Left lung (tissue), 10 donors: ENCODE measurements around the gene CTLA4. TPM values are rescaled to one million over a fixed set of nuclear protein-coding genes. Genes with fewer than 3 reads are reported as not detected.

Experiments used
- ATAC-seq: fragments of 200-7000 bp; cut with Tn5 transposase; one replicate; pipeline ENCODE4 v1.9.1; 2020; ENCODE audit warnings: moderate library complexity
- DNase-seq, 4 donors: peaks; one replicate each; pipeline ENCODE4 v3.0.0-alpha.2; 2013 to 2020
- H3K27ac ChIP-seq, 2 donors: fragments of 200-600 bp; sonication (generic) in 1 of 2; one replicate each; pipeline versions ENCODE4 v1.5.0 to v1.8.0; 2020 to 2021
- H3K27me3 ChIP-seq, 2 donors: fragments of 200-600 bp; sonication (generic) in 1 of 2; one replicate each; pipeline versions ENCODE4 v1.5.0 to v1.8.0; 2020 to 2021
- H3K36me3 ChIP-seq, 2 donors: fragments of 200-600 bp; sonication (generic) in 1 of 2; one replicate each; pipeline versions ENCODE4 v1.5.0 to v1.8.0; 2020 to 2021
- H3K4me1 ChIP-seq, 2 donors: fragments of 200-600 bp; one replicate each; pipeline ENCODE4 v1.8.0; 2021
- H3K4me3 ChIP-seq, 2 donors: fragments of 200-600 bp; sonication (generic) in 1 of 2; one replicate each; pipeline versions ENCODE4 v1.5.0 to v1.8.0; 2020 to 2021; ENCODE audit warnings: mild to moderate bottlenecking in 1 of 2
- H3K9me3 ChIP-seq, 2 donors: fragments of 200-600 bp; sonication (generic) in 1 of 2; one replicate each; pipeline versions ENCODE4 v1.5.0 to v1.8.0; 2020 to 2021
- intact Hi-C, 2 donors: fragments of 100-400 bp; cut with DNase I; formaldehyde crosslinking; loops; one replicate each; pipeline versions ENCODE4 v1.11.2 to v1.14.2; 2022
- polyA plus RNA-seq, 6 donors: library from polyadenylated mRNA; unstranded; fragments of 120-200 nt; gene quantifications; one replicate each; pipeline ENCODE4 v1.2.1, GENCODE V29; 2013; ENCODE audit not compliant: insufficient read length in 6 of 6
- total RNA-seq, 2 donors: library from RNA; stranded (reverse); fragmentation: NEBNext Ultra II Directional; extraction: Animal tissue kit (Norgen Biotek cat#: 25700); gene quantifications; one replicate each; pipeline ENCODE4 v1.2.1, GENCODE V29; 2021
- TF ChIP-seq, protein P1 (sequence below), 2 donors: fragments of 200-600 bp; sonication (generic) in 1 of 2; IDR thresholded peaks; one replicate each; pipeline versions ENCODE4 v1.5.0 to v1.8.0; 2021; ENCODE audit warnings: antibody characterized with exemption in 2 of 2
- donor health status: DM: no; HTN: yes; CAD: no.
- donor health status: DM: no; HTN: no; CAD: no.

CTLA4 gene
- total and polyA plus RNA-seq, 8 donors = 0.17 to 1.4 (median 0.40) TPM; not detected in 1

DNA sequence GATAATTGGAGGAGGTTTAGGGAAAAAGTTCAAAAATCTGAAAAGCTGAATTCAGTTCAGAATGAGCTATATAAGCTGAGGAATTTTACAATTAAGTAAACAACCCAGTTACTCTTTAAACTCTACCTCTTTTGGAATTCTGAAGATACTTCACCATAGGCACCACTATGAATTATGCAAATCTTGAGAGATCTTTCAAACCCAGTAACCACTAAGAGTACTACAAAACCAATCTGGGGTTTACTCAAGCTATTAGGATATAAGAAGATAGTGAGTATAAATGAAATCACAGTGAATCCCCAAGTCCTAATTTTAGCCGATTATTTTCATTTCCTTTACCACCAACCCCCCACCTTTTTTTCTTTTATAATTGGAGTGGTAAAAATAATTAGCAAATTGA is 6.0 kb upstream of the CTLA4 start:
- TF ChIP-seq, protein P1, sequence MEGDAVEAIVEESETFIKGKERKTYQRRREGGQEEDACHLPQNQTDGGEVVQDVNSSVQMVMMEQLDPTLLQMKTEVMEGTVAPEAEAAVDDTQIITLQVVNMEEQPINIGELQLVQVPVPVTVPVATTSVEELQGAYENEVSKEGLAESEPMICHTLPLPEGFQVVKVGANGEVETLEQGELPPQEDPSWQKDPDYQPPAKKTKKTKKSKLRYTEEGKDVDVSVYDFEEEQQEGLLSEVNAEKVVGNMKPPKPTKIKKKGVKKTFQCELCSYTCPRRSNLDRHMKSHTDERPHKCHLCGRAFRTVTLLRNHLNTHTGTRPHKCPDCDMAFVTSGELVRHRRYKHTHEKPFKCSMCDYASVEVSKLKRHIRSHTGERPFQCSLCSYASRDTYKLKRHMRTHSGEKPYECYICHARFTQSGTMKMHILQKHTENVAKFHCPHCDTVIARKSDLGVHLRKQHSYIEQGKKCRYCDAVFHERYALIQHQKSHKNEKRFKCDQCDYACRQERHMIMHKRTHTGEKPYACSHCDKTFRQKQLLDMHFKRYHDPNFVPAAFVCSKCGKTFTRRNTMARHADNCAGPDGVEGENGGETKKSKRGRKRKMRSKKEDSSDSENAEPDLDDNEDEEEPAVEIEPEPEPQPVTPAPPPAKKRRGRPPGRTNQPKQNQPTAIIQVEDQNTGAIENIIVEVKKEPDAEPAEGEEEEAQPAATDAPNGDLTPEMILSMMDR (IDR thresholded peaks at IDR 0.05) = no peak
- Histone ChIP-seq H3K27ac (no peak overlapping the region), H3K27me3 (no peaks in the 10 kb centered on the region), H3K9me3 (peaks cover 0 to 4% of the 10 kb centered on the region in 2 donors), H3K36me3 (no peaks in the 10 kb centered on the region), H3K4me1 (no peaks in the 10 kb centered on the region), H3K4me3 (no peak overlapping the region)
- DNase-seq (no peak), ATAC-seq (no peak)
- intact Hi-C loops = no loop called here

DNA sequence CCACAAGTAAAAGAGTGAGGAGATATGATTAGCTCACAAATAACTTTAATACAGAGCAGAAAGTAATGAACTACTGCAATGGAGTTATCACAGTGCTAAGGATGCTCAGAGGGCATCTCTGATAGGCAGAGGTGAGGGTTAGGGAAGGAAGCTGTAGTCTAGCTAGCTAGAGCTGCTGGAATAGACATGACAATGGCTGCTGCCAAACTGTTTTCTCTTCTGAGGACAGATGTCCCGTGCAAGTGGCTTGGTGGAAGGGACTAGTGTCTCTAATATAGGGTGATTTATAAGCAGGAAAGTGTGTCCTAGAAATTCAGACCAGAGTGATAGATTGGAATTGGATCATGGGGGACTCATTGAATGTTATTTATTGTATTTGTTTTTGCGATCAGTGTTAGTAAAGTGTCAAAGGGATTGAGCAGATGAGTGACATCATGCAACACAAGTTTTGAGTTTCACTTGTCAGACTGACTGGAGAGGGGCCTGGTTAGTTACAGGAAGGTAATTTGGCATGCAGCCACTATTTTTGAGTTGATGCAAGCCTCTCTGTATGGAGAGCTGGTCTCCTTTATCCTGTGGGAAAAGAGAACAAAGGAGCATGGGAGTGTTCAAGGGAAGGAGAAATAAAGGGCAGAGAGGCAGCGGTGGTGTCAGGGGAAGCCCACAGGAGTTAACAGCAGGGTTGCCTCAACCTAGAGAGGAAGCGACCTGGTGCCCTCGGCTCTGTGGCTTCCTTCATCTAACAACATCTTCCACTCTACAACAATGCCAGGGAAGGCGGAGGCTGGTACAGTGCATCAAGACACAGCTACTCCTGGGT is 1.9 kb downstream of the CTLA4 start:
- intact Hi-C loops = no loop called here
- H3K27ac ChIP-seq = no peak overlapping the region
- H3K27me3 ChIP-seq = no peaks in the 10 kb centered on the region
- H3K4me3 ChIP-seq = no peak overlapping the region
- peaks cover 0 to 3% of the 10 kb centered on the region in 2 donors for H3K9me3 ChIP-seq
- TF ChIP-seq, protein P1 (IDR thresholded peaks at IDR 0.05) = no peak
- H3K4me1 ChIP-seq = peaks cover 0 to 10% of the 10 kb centered on the region in 2 donors
- no peaks in the 10 kb centered on the region for H3K36me3 ChIP-seq
- DNase-seq (no peak), ATAC-seq (no peak)

DNA sequence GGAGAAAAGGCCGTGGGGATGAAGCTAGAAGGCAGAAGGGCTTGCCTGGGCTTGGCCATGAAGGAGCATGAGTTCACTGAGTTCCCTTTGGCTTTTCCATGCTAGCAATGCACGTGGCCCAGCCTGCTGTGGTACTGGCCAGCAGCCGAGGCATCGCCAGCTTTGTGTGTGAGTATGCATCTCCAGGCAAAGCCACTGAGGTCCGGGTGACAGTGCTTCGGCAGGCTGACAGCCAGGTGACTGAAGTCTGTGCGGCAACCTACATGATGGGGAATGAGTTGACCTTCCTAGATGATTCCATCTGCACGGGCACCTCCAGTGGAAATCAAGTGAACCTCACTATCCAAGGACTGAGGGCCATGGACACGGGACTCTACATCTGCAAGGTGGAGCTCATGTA is 2.9 kb downstream of the CTLA4 start:
- H3K4me3 ChIP-seq = no peak overlapping the region
- ATAC-seq (no peak), DNase-seq (peak in 1 of 4 donors; percentile 62)
- H3K9me3 ChIP-seq = no peaks in the 10 kb centered on the region
- H3K4me1 ChIP-seq = peaks cover 0 to 10% of the 10 kb centered on the region in 2 donors
- intact Hi-C loops = no loop called here
- H3K27ac ChIP-seq = no peak overlapping the region
- TF ChIP-seq, protein P1 (IDR thresholded peaks at IDR 0.05) = no peak
- no peaks in the 10 kb centered on the region for H3K27me3 ChIP-seq
- no peaks in the 10 kb centered on the region for H3K36me3 ChIP-seq

DNA sequence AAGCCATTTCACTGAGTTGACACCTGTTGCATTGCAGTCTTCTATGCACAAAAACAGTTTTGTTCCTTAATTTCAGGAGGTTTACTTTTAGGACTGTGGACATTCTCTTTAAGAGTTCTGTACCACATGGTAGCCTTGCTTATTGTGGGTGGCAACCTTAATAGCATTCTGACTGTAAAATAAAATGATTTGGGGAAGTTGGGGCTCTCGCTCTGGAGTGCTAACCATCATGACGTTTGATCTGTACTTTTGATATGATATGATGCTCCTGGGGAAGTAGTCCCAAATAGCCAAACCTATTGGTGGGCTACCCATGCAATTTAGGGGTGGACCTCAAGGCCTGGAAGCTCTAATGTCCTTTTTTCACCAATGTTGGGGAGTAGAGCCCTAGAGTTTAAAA is 3.4 kb downstream of the CTLA4 start:
- Histone ChIP-seq H3K4me1 (peaks cover 0 to 10% of the 10 kb centered on the region in 2 donors), H3K4me3 (no peak overlapping the region), H3K27ac (no peak overlapping the region), H3K27me3 (no peaks in the 10 kb centered on the region), H3K9me3 (no peaks in the 10 kb centered on the region), H3K36me3 (no peaks in the 10 kb centered on the region)
- intact Hi-C loops = no loop called here
- TF ChIP-seq, protein P1 (IDR thresholded peaks at IDR 0.05) = no peak
- ATAC-seq = peak; percentile 46
- DNase-seq = no peak

DNA sequence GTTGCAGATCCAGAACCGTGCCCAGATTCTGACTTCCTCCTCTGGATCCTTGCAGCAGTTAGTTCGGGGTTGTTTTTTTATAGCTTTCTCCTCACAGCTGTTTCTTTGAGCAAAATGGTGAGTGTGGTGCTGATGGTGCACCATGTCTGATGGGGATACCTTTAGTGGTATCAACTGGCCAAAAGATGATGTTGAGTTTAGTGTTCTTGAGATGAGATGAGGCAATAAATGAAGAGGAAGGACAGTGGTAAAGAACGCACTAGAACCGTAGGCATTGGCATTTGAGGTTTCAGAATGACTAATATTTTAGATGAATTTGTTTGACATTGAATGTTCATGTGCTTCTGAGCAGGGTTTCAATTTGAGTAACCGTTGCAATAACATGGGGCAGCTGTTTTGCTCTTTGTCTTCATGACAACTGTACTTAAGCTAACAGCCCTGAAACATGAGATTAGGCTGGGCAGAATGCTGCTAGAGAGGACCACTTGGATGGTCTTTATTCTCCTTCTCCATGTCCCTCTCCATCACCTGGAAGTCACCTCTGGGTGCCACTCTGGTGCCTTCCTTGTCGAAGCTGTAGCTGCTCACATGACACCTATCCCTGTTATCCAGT is 3.9 kb downstream of the CTLA4 start:
- ATAC-seq (peak; percentile 46), DNase-seq (no peak)
- TF ChIP-seq, protein P1 (IDR thresholded peaks at IDR 0.05) = no peak
- intact Hi-C loops = no loop called here
- H3K9me3 ChIP-seq = no peaks in the 10 kb centered on the region
- no peaks in the 10 kb centered on the region for H3K27me3 ChIP-seq
- H3K4me1 ChIP-seq = peaks cover 0 to 10% of the 10 kb centered on the region in 2 donors
- no peaks in the 10 kb centered on the region for H3K36me3 ChIP-seq
- peak overlapping the region in 1 of 2 donors; percentile 45 for H3K27ac ChIP-seq
- no peak overlapping the region for H3K4me3 ChIP-seq
